HG03025 (cell line): Measurements from ENCODE around the gene IL2RA.

ENCODE experiments used
- ATAC-seq: cut with Tn5 transposase; IDR thresholded peaks from one replicate; pipeline ENCODE4 v1.9.1; 2021; ENCODE audit warnings: mild to moderate bottlenecking, moderate library complexity; ENCODE audit not compliant: unreplicated experiment, low FRiP score

IL2RA gene

GRCh38 chr10:5992398-5992797 is 69.8 kb downstream of the IL2RA start:
- no peak for ATAC-seq

- ATAC-seq: no peak
Observed at GRCh38 chr10:5991708-5992107, 70.5 kb downstream of the IL2RA start.

- no peak for ATAC-seq
Observed at GRCh38 chr10:5989756-5990155, 72.4 kb downstream of the IL2RA start.

DNA sequence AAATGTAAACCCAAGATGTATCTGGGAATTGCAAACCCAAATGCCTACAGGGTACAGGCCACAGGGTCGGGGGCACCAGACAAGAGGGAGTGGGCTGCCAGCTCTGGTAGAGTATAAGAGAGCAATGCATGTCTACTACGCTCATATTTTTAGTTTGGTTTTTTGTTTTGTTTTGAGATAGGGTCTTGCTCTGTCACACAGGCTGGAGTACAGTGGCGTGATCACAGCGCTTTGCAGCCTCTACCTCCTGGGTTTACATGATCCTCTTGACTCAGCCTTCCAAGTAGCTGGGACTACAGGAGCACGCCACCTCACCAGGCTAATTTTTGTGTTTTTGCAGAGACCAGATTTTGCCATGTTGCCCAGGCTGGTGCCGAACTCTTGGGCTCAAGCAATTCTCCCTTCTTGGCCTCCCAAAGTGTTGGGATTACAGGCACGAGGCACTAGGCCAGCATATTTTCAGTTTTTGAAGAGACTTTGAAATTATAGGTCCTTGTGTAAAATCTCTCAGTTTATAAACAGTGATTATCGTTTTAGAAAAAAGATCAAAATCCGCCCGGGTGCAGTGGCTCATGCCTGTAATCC is 73.7 kb downstream of the IL2RA start:
- no peak for ATAC-seq

DNA sequence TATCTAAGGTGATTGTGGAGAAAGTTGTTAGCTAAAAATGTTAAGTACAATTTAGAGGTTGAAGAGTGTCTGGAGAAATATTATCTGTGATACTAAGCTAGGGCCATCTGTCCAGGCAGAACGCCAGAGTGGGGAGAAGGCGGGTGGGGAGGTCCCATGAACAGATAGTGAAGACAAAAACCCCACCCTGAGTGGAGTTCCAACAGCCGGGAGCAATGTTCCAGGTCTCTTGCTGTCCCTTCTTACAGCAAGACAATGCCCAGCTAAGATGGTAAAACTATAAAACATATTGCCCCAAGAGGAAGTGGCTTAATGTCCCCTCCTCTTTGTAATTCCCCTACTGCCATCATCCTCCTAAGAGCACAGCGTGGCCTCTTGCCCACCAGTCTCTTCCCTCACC is 74.4 kb downstream of the IL2RA start:
- no peak for ATAC-seq

DNA sequence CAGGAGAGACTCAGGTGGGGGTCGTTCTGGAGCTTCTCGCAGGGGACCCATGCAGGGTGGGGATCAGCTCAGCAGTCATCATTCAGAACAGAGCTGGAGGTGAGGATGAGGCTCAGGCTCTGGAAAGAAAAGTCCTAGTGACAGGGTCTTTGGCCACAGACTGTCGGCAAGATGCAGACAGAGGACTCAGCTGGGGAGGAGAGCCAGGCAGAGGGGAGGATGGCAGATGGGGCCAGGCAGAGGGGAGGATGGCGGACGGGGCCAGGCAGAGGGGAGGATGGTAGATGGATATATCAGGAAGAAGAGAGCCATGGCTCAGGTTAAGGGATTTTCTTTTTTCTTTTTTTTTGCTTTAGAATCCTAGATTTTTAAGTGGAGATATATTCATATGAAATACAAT is 77.1 kb downstream of the IL2RA start:
- no peak for ATAC-seq

DNA sequence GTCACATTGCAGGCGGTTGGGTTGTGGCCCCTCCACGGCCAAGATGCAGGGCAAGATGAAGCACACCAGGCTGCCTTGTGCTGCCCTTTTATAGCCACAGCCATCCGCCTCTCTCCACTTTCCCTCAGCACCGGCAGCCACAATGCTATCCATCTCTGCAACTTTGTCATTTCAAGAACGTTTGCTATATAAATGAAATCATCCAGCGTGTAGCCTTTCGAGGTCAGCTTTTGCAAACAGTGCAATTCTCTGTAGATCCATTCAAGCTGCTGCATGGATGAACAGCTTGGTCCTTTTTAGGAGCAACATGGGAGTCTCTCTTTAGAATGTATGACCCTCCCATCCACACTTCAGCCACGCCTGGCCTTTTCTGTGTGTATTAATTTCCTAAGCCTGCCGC is 78.4 kb downstream of the IL2RA start:
- ATAC-seq: no peak

DNA sequence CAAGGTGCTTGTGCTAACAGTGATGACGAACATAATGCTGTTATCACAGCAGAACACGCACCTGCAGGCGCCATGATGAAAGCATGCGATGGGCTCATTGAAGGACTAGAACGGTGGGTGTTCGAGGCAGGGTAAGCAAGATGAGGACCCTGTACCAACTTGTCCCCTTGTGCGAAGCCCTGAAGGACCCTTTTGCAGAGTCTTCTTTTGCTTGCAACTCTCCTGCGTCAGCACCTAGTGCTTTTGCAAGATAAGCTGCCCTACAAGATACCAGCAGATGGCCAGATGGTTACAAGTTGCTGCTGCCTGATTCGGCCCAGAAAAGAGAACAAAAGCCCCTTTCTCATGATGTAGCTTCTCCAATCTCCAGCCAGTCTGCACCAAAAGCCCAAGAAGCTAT is 80.6 kb downstream of the IL2RA start:
- ATAC-seq: no peak

DNA sequence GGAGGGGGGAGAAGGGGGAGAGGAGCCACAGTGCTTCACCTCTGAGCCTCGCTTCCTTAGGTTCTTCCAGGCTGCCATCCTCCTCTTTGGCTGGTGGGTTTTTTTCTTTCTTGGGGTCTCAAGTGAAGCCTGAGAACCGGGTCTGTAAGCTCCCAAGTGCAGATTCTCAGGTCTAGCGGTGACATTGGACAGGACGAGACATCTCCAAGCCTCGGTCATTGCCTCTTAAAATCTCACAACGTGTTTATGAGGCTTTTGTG is 84.0 kb downstream of the IL2RA start:
- no peak for ATAC-seq

GRCh38 chr10:5977471-5978229 is 84.5 kb downstream of the IL2RA start, which contains the start of gene IL15RA:
Gene IL15RA, minus strand, starts transcription at chr10:5977543. Its CDS starts 51 bp downstream, at chr10:5977492.
- ATAC-seq: peak; percentile 62

- peak; percentile 16 for ATAC-seq
Observed at GRCh38 chr10:5976512-5977470, 85.4 kb downstream of the IL2RA start.

DNA sequence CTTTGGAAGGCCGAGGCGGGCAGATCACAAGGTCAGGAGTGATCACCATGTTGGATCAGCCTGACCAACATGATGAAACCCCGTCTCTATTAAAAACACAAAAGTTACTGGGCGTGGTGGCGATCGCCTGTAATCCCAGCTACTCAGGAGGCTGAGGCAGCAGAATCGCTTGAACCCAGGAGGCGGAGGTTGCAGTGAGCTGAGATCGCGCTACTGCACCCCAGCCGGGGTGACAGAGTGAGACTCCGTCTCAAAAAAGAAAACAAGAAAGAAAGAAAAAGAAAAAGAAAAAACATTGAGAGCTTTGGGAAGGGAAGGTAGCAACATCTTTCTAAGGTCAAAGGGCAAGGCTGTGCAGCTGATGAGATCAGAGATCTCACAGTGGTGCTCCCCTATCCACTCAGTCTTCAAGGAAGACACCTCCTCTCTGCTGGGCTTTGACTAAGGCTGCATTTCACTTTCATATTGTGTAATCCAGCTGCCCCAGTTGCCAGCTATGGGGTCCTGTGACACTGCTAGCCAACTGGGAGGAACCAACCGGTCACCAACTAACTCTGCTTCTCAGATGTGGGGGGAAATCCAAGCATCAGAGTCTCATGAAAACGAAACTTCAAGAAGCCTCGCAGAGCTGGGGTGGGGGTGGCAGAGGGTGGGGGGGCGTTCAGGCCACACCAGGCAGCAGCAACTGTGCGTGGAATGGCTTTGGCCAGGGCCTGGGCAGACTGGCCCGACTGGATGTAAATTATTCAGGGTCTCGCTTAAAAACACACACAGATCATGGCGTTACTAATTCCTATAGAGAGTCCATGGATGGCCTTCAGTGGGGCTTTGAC is 86.3 kb downstream of the IL2RA start:
- ATAC-seq: peak; percentile 41

DNA sequence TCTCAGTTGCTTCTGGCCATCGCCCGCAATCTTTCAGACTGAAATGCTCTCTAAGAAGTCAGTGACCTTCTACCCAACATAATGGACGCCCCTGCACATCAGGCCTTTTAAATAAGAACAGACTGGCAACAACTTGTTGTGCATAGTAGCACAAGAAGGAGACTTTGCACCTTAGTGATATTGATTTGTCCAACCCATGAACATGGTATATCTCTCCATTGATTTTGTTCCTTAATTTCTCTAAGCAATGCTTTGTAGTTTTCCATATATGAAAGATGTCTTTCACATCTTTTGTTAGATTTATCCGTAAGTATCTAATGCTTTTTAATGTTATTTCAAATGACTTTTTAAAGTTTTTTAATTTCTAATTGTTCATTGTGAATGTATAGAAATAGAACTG is 89.1 kb downstream of the IL2RA start:
- no peak for ATAC-seq

- no peak for ATAC-seq
Observed at GRCh38 chr10:5971886-5972285, 90.3 kb downstream of the IL2RA start.

GRCh38 chr10:5971315-5971832 is 90.8 kb downstream of the IL2RA start:
- ATAC-seq: no peak

GRCh38 chr10:5970527-5970926 is 91.6 kb downstream of the IL2RA start:
- ATAC-seq: no peak

DNA sequence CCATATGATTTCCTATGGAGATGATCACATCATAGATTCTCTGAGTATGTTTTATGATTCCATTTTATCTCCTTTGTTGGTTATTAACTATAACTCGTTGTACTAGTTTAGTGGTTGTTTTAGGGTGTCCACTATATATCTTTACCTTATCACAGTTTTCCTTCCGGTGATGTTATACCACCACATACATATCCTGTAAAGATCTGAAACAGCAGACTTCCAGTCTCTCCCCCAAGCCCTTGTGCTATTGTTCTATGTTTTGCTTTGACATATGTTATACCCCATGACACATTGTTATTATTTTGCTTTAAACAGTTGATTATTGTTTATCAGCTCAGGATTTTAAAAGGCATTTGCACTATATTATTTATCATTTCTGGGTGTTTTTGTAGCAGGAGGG is 92.1 kb downstream of the IL2RA start:
- no peak for ATAC-seq

DNA sequence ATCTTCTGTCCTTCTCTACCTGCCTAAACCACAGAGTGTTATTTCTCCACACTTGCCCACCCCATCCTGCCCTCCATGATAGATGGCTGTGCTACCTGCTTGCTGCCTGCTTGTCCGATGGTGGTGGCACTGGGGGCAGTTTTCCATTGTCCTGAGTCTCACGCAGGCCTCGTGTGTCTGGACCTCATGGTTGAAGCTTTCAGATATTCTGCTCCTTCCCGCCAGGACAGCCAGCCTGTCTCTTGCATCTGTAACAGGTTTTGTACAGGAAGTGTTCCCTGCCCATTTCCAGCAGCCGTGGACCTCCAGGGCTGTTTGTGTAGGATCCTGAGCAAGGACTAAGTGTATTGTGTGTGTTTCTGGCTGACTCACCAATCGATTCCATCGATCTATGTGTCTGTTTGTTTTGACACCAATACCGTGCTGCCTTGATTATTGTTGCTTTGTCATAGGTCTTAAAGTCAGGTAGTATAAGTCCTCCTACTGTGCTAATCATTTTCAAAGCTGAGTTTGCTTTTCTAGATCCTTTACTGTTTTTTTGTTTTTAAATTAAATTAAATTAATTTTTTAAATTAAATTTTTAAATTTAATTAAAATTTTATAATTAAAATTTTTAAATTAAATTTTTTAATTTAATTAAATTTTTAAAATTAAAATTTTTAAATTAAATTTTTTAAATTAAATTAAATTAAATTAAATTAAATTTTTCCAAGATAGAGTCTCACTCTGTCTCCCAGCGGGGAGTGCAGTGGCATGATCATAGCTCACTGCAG is 93.3 kb downstream of the IL2RA start:
- ATAC-seq: no peak

DNA sequence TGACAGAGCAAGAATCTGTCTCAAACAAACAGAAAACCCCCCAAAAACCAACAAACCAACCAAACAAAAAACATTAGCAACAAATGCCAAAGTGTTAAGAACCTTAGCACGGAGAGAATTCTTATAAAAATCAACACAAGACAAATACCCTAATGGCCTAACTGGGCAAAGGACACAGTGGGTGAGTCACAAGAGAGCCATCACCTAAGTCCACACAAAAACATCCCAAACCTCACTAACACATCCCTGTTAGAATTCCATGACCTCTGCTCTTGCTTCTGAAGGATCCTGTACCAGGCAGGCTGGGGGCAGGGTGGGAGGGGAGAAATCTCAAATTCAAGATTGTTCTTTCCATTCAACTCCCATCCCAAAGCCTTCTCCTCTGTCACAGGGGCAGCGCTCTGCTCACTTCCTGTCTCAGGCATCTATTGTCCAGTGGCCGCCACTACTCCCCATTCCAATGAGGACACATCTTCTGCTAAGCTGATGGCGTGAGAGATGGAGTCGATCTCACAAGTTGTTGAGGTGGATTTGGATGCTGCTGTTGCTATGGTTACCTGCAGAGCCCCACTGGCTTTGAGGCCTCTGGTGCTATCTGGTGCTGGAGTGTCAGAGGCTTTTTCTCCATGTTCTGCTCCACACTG is 94.0 kb downstream of the IL2RA start:
- ATAC-seq: no peak
